RPMI8226 (cell line): ENCODE measurements around the gene CUEDC2.

Experiments used
- DNase-seq: peaks from one replicate; pipeline ENCODE4 v3.0.0-alpha.2; 2015

CUEDC2 gene

DNA sequence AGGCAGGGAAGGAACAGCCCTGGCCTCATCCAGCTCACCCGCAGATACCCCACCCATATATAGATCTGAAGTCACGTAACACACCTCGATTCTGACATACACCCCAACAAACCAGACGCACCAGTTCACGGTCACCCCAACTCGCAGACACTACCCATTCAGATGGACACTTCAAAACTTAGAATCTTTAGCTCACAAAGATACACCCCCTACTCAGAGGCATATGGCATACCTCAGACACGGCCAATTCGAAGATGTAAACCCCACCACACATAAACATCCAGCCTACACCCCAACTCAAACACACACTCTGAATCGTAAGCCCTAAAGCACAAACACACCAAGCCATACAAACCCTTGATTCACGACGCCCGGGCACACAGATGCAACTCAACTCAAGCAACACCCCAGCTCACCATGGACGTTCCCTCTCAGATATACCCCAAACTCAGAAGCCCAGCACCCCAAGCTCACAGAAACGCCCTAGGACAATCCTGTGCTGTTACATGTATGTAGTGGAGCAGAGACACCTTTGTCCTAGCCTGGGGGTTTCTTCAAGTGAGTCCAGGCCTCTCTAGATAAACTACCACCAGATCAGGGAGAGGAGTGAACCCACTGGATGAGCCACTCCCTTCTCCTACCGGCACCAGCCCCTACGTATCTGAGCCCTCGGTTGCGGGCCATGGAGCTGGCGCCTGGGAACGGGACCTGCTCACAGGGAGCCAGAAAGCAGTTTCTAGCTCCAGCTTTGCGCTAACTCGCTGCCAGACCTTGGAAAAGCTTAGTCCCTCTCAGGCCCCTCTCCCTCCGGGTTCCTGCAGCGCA is 22.6 kb downstream of the CUEDC2 start:
- no peak for DNase-seq

DNA sequence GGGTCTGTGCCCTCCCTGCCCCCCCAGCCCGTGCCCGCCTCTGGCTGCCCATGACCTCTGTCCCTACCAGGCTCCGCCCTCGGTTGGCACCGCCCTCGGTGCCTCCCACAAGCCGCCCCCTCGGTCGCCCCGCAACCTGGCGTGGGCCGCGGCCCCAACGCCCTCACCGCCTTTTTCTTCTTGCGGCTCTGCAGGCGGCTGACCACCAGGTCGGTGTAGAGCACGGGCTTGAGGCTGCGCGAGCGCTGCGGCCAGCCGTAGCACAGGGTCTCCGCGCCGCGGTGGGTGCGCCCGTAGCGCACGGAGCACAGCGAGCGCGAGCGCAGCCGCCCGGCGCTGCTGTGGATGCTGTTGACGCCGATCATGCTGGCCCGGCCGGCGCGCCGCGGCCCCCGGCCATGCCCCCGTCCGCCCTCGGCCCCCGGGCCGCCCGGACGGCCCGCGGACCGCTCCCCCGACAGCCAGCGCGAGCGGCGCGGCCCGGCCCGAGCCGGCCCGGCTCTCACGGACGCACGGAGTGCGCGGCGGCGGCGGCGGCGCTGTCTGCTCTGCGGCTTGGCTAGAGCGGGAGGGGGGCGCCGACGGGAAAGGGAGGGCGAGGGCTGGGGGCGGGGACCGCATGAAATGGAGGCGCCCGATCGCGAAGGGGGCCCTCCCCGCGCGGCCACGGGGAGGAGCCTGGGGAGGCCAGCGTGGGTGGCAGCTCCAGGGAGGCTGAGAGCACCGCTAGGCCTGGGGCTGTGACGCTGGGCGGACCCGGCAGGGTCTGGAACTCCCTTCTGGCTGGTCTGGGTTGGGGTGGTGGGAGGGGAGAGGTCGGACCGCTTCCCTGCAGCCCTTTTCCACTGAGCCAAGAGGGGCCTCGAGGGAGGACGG is 23.4 kb downstream of the CUEDC2 start:
- no peak for DNase-seq

DNA sequence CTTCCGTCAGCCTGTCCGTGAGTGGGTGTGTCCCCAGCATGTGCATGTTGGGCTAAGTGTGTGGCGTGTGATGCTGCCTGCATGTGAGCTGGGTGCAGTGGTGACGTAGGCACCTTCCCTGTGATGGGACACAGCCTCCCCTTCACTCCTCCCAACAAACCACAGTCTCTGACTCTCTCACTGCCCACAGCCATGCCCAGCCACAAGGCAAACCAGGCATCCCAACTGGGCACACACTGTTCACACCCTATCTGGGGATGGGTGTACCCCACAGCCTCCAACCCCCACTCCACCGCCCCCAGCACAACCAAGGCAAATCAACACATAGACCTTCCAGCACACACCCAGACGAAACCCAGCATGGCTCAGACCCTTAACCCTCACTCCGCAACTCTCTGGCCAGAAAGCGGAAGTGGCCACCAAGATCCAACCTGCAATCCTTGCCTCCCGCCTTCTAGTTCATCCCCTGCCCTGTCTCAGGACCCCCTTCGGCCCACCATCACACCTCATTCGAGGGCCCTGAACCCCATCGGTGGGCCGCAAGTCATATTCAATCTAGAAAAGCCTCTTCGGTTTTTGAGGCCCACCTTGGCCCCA is 24.1 kb downstream of the CUEDC2 start:
- DNase-seq = no peak

GRCh38 chr10:102407425-102408130 is 24.8 kb downstream of the CUEDC2 start:
- DNase-seq = no peak

DNA sequence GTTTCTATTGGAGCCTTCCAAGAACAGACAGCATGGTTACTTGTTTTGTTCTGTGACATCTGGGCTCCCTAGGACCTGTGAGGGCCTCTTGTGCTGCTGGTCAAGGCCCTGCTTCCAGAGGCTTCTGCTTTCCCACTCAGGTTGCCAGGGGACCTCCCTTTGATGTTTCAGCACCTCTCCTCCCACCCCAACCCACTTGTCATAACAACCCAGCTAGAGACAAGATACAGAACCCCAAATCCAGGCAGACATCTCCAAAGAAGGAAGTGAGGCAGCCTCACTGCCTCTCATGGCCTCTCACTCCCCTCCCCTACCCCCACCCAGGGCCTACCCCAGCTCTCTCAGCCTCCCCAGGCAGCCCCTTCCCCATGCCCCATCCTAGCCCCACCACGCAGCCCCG is 25.6 kb downstream of the CUEDC2 start:
- DNase-seq = no peak

DNA sequence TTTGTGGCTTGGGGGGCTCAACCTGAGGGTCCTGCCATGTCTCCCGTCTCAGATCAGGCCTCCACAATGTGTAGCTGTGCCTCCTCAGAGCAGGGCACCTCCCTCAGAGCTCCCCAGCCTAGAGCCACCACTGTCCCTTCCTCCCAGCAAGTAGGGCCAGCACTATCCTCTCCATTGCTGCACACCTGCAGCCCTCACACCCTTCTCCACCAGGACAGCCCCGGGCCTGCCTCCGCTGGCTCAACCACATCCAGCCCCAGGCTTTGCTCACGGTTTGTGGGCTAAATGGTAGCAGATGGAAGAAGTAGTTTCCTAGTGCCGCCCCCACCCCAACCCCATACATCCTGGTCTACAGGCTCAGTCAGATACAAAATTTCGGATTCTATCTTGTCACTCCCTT is 26.7 kb downstream of the CUEDC2 start:
- peak; percentile 17 for DNase-seq

DNA sequence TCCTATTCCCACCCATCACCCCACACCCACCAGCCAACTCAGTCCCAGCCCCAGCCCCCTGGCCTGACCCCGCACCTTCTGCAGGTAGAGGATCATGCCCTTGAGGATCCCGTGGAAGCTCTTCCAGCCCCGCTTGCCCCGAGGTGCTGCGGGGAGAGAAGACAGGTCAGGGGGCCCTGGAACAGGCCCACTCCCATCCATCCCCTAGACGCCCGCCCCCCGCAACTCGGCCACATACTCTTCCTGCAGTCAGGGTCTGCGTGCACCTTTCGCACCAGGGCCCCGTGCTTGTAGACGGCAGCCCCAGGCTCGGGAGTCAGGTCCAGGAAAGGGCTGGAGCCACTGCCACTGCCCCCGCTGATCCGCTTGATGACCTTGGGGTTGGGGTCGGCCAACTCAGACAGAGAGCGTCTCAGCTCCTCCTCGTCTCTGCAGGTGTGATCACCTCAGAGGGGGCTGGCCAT is 27.2 kb downstream of the CUEDC2 start:
- no peak for DNase-seq

DNA sequence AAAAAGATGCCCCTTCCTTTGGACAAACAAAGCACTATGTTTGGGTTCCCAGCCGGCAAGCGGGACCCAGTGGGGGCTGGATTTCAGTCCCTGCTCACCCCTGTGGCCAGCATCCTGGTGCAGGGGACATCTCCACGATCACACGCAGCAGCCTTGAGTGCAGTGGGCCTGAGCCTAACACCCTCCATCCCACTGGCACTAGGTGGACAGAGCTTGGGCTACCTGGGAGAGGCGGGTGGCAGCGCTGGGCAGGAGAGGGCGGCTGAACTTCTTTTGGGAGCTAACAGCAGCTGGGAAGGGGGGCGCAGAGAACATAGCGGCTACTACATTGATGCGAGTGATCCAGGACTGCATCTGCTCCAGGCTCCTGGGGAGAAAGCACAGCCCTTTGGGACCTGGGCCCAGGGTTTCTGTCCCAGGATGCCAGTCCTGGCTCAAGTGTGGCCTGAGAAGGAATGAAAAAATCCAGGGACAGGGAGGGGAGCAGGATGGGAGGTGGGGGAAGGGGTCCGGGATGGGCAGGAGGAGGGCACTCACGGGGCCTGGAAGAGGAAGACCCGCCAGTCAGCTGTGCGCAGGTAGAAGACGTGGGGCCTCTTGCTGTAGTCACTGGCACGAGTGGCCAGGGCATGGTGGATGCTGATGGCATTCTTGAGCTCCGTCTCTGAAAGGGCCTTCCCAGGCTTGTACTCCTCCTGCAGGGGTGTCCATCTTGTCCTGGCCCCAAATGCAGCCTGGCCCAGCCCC is 27.8 kb downstream of the CUEDC2 start:
- DNase-seq = no peak

DNA sequence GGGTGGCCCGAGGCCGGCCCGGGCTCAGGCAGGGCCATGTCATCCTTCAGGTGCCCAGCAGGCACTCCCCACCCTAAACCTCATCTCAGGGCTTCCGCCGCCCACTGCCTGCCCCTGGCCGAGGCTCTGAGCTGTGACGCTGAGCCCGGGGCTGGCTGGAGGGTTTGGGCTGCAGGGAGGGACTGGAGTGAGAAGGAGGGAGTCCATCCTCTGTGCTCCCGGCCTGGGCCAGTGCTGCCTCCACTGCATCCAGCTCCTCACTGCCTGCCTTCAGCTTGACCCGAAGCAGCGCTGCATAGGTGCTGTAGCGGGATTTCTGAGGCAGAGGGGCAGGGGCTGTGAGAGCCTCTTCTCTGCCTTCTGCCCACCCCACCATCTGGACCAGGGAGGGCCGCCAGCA is 29.3 kb downstream of the CUEDC2 start:
- no peak for DNase-seq

DNA sequence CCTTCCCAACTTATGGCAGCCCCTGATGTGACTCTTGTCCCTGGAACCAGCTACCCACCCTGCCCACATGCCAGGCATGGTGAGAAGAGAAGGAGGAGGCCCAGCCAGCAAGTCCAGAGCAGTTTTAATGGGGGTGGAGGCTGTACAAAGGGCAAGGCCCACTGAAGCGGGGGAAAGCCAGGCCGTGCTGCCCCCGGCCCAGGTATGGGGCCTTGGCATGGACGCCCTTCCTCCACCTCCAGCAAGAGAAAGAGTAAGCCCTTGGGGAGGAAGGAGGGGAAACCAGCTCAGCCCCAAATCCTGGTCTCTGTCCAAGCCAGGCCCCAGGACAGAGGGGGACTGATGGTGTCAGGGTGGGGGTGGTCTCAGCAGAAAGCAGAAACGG is 29.9 kb downstream of the CUEDC2 start:
- DNase-seq = no peak

DNA sequence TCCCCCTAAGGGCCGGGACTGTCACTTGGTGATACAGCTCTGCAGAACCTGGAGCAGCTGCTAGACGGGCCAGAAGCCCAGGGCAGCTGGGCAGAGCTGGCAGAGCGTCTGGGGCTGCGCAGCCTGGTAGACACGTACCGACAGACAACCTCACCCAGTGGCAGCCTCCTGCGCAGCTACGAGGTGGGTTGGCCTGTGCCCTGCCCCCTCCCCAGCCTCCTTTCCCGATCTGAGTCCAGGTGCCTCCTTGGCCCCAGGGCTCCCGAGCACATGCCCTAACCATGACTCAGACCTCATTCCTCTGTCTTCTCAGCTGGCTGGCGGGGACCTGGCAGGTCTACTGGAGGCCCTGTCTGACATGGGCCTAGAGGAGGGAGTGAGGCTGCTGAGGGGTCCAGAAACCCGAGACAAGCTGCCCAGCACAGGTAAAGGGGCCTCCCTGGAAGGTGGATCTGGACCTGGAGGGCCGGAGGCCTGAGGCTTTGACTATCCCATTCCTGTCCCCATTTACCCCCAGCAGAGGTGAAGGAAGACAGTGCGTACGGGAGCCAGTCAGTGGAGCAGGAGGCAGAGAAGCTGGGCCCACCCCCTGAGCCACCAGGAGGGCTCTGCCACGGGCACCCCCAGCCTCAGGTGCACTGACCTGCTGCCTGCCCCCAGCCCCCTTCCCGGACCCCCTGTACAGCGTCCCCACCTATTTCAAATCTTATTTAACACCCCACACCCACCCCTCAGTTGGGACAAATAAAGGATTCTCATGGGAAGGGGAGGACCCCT is 30.5 kb downstream of the CUEDC2 start:
- DNase-seq = no peak

- no peak for DNase-seq
Observed at GRCh38 chr10:102401342-102401654, 31.1 kb downstream of the CUEDC2 start.

DNA sequence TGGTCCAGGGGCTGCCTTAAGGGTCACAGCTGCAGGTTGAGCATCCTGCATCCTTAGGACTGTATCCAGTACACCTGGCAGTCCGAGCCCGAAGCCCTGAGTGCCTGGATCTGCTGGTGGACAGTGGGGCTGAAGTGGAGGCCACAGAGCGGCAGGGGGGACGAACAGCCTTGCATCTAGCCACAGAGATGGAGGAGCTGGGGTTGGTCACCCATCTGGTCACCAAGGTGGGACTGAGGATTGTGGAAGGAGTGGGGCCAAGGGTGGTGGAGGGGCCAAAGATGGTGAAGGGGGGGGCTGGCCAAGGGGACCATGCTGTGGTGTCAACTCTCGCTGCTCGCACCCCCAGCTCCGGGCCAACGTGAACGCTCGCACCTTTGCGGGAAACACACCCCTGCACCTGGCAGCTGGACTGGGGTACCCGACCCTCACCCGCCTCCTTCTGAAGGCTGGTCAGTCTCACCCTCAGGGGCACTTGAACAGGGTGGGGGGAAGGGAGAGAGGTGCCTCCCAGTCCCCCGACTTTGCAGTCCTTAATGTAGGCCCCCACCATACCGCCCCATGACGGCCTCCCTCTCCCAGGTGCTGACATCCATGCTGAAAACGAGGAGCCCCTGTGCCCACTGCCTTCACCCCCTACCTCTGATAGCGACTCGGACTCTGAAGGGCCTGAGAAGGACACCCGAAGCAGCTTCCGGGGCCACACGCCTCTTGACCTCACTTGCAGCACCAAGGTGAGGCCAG is 31.6 kb downstream of the CUEDC2 start:
- DNase-seq = no peak

GRCh38 chr10:102400076-102400475 is 32.3 kb downstream of the CUEDC2 start:
- no peak for DNase-seq

- peak; percentile 87 for DNase-seq
Observed at GRCh38 chr10:102399217-102400021, 33.0 kb downstream of the CUEDC2 start.

DNA sequence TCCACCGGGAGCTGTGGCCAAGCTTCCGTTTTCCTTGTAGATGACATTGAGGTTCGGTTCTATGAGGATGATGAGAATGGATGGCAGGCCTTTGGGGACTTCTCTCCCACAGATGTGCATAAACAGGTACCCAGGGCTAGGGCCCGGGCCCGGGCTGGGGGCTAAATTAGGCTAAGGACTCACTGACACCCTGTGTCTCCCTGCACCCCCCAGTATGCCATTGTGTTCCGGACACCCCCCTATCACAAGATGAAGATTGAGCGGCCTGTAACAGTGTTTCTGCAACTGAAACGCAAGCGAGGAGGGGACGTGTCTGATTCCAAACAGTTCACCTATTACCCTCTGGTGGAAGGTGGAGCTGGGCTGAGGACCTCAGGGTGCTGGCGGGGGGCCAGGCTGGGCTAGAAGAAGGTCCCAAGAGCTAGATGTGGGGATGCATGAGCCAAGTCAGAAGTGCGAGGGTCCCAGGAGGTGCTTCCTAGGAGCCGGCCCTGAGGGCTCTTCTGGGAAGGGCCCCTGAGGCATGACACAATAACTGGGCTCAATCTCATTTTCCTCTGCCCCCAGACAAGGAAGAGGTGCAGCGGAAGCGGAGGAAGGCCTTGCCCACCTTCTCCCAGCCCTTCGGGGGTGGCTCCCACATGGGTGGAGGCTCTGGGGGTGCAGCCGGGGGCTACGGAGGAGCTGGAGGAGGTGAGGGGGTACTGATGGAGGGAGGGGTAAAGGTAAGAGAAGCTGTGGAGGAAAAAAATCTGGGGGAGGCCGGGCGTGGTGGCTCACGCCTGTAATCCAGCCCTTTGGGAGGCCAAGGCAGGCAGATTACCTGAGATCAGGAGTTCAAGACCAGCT is 34.0 kb downstream of the CUEDC2 start:
- DNase-seq = no peak

DNA sequence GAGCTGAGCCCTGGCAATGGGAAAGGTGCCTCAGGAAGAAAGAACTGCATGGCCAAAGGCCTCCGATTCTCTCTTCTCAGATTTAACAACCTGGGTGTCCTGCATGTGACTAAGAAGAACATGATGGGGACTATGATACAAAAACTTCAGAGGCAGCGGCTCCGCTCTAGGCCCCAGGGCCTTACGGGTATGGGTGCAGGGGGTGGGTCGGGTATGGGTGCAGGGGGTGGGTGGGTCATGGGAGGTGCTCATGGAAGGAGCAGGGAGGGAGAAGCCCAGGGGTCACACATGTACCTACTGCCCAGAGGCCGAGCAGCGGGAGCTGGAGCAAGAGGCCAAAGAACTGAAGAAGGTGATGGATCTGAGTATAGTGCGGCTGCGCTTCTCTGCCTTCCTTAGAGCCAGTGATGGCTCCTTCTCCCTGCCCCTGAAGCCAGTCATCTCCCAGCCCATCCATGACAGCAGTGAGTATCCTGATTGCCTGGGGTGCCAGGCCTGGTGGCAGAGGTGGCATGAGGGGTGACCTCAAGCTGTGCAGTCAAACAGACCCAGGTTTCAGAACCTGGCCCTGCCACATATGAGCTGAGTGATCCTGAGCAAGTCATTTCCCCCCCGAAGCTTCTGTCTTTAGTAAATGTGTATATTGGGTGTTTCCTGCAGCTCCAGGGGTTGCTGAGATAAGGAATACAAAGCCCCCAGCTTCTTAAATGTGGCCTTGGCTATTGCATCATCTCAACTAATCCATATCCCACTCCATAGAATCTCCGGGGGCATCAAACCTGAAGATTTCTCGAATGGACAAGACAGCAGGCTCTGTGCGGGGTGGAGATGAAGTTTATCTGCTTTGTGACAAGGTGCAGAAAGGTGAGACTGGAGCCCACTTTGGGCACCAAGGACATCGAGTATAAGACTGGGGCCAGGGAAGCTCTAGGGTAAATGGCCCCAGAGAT is 34.9 kb downstream of the CUEDC2 start:
- DNase-seq = no peak

GRCh38 chr10:102396730-102397151 is 35.6 kb downstream of the CUEDC2 start:
- no peak for DNase-seq
